Common myeloid progenitor, CD34-positive (primary cell): ENCODE measurements around the gene HOXA4.

Source experiments
- CTCF ChIA-PET: fragments of 350-600 bp; sonication (Branson Sonifier 250); formaldehyde crosslinking; loops from one replicate; lab custom pipeline; 2021; ENCODE audit warnings: antibody characterized with exemption; lab: Charles Lee
- POLR2A ChIA-PET: fragments of 350-600 bp; sonication (Branson Sonifier 250); formaldehyde crosslinking; loops from one replicate; lab custom pipeline; 2021; ENCODE audit warnings: antibody characterized with exemption; lab: Charles Lee
- DNase-seq, 3 donors: peaks; one replicate each; pipeline versions ENCODE4 v3.0.0 to v3.0.0-alpha.2; 2013
- H3K27ac ChIP-seq, 2 experiments: 1 replicate in 1 of 2; 2 replicates in 1 of 2; pipeline ENCODE4 v1.7.0; 2013; ENCODE audit warnings: inconsistent platforms in 2 of 2, low read length in 2 of 2, mild to moderate bottlenecking in 2 of 2, low read depth in 1 of 2, moderate library complexity in 1 of 2; ENCODE audit not compliant: severe bottlenecking in 2 of 2, insufficient read depth in 1 of 2, poor library complexity in 1 of 2
- H3K27me3 ChIP-seq, 5 experiments: replicated peaks in 2 of 5; 1 replicate in 3 of 5; 2 replicates in 2 of 5; pipeline versions ENCODE4 v1.6.1 to v1.7.0; 2013; ENCODE audit warnings: low read length in 4 of 5, mild to moderate bottlenecking in 2 of 5, moderate library complexity in 2 of 5, inconsistent platforms in 1 of 5; ENCODE audit not compliant: insufficient read depth in 5 of 5, control insufficient read depth in 4 of 5
- H3K36me3 ChIP-seq, 4 experiments: 1 replicate in 2 of 4; 2 replicates in 2 of 4; pipeline versions ENCODE4 v1.6.1 to v1.7.0; 2013; ENCODE audit warnings: low read length in 3 of 4, control low read depth in 1 of 4, mild to moderate bottlenecking in 1 of 4; ENCODE audit not compliant: control insufficient read depth in 4 of 4, insufficient read depth in 4 of 4
- H3K4me1 ChIP-seq, 4 experiments: 1 replicate in 3 of 4; 2 replicates in 1 of 4; pipeline versions ENCODE4 v1.6.1 to v1.7.1; 2013; ENCODE audit warnings: low read length in 3 of 4, mild to moderate bottlenecking in 3 of 4, control low read depth in 1 of 4, inconsistent platforms in 1 of 4, moderate library complexity in 1 of 4; ENCODE audit not compliant: control insufficient read depth in 4 of 4, insufficient read depth in 4 of 4; ENCODE audit errors: control extremely low read depth in 1 of 4
- H3K4me3 ChIP-seq, 7 experiments: 1 replicate in 4 of 7; 2 replicates in 3 of 7; pipeline versions ENCODE4 v1.5.1 to v1.7.0; 2013; ENCODE audit warnings: mild to moderate bottlenecking in 7 of 7, low read length in 6 of 7, moderate library complexity in 6 of 7, inconsistent platforms in 2 of 7, low read depth in 2 of 7, control low read depth in 1 of 7; ENCODE audit not compliant: insufficient read depth in 4 of 7, control insufficient read depth in 1 of 7; ENCODE audit errors: extremely low read depth in 1 of 7
- H3K9me3 ChIP-seq, 5 experiments: 1 replicate in 4 of 5; 2 replicates in 1 of 5; pipeline versions ENCODE4 v1.6.1 to v1.7.1; 2013; ENCODE audit warnings: low read length in 4 of 5, mild to moderate bottlenecking in 2 of 5, inconsistent platforms in 1 of 5, low read depth in 1 of 5, moderate library complexity in 1 of 5; ENCODE audit not compliant: control insufficient read depth in 4 of 5, insufficient read depth in 2 of 5; ENCODE audit errors: control extremely low read depth in 1 of 5
- WGBS: methylation state at CpG from one replicate; pipeline ENCODE4 v1.1.5; 2013; ENCODE audit not compliant: insufficient coverage; 5-methylcytosine and 5-hydroxymethylcytosine counted together

The HOXA4 gene

GRCh38 chr7:27170426-27171324, 40.1 kb upstream of the HOXA4 start:
- ChIA-PET POLR2A (interaction anchor here (0.7 to 2.4 kb wide), 5 partner anchors 10 to 20 kb away, joined by 3 to 6 read pairs (median 3); partner anchors contain the start of gene HOXA3), CTCF (interaction anchor here (0.8 to 11.1 kb wide), 10 partner anchors 8 to 801 kb away, joined by 3 to 84 read pairs (median 4); partner anchors contain the start of gene HOXA7)
- H3K36me3 ChIP-seq: peaks cover 0 to 34% (median 4%) of the 10 kb centered on the region in 4 experiments
- peak in 1 of 3 donors; percentile 15 for DNase-seq
- H3K4me3 ChIP-seq: peak overlapping the region in 6 of 7 experiments; percentile 78 to 100 (median 90)
- H3K4me1 ChIP-seq: peaks cover 9 to 71% (median 49%) of the 10 kb centered on the region in 4 experiments
- H3K9me3 ChIP-seq: no peaks in the 10 kb centered on the region
- peak overlapping the region; percentile 92 to 96 for H3K27ac ChIP-seq
- WGBS: 0% methylated on average over 1 of the region's 11 CpGs
- H3K27me3 ChIP-seq: peaks cover 0 to under 1% (median 0%) of the 10 kb centered on the region in 5 experiments

GRCh38 chr7:27169658-27170425, 39.3 kb upstream of the HOXA4 start:
- POLR2A ChIA-PET: interaction anchor here (0.7 to 2.4 kb wide), 5 partner anchors 9 to 969 kb away, joined by 3 to 6 read pairs (median 4); partner anchors contain the start of genes CBX3 and HNRNPA2B1
- peaks cover 0 to 37% (median 4%) of the 10 kb centered on the region in 4 experiments for H3K36me3 ChIP-seq
- DNase-seq: peak in 2 of 3 donors; percentile 63 to 73
- H3K27ac ChIP-seq: peak overlapping the region; percentile 92 to 96
- peaks cover 9 to 69% (median 51%) of the 10 kb centered on the region in 4 experiments for H3K4me1 ChIP-seq
- CTCF ChIA-PET: interaction anchor here (0.8 to 11.1 kb wide), 11 partner anchors 7 to 800 kb away, joined by 3 to 84 read pairs (median 4); partner anchors contain the start of gene HOXA7
- peak overlapping the region; percentile 28 to 100 (median 87) for H3K4me3 ChIP-seq
- no peaks in the 10 kb centered on the region for H3K9me3 ChIP-seq
- no peaks in the 10 kb centered on the region for H3K27me3 ChIP-seq
- 0% methylated on average over 30 of the region's 46 CpGs for WGBS

GRCh38 chr7:27168265-27168947, 37.8 kb upstream of the HOXA4 start:
- Histone ChIP-seq H3K27me3 (no peaks in the 10 kb centered on the region), H3K4me1 (peaks cover 9 to 73% (median 48%) of the 10 kb centered on the region in 4 experiments), H3K9me3 (no peaks in the 10 kb centered on the region), H3K36me3 (peaks cover 0 to 51% (median 11%) of the 10 kb centered on the region in 4 experiments), H3K27ac (peak overlapping the region; percentile 92 to 96), H3K4me3 (peak overlapping the region; percentile 28 to 100 (median 87))
- 0% methylated on average over 16 of the region's 25 CpGs for WGBS
- CTCF ChIA-PET: interaction anchor here (0.6 to 2.2 kb wide), 18 partner anchors 8 to 1043 kb away, joined by 3 to 15 read pairs (median 4); partner anchors contain the start of genes HOXA11, HOXA3 and HOXA7
- DNase-seq: peak; percentile 89 to 96 (median 93)
- POLR2A ChIA-PET: interaction anchor here (0.5 to 1.7 kb wide), 9 partner anchors 9 to 796 kb away, joined by 3 to 9 read pairs (median 3); partner anchors contain the start of gene HOXA3

- H3K27ac ChIP-seq: peak overlapping the region; percentile 92 to 96
- peaks cover 0 to 56% (median 13%) of the 10 kb centered on the region in 4 experiments for H3K36me3 ChIP-seq
- DNase-seq: no peak
- no peaks in the 10 kb centered on the region for H3K9me3 ChIP-seq
- H3K27me3 ChIP-seq: no peaks in the 10 kb centered on the region
- H3K4me3 ChIP-seq: peak overlapping the region in 6 of 7 experiments; percentile 75 to 100 (median 90)
- CTCF ChIA-PET: interaction anchor here (0.6 to 2.2 kb wide), 13 partner anchors 9 to 799 kb away, joined by 3 to 15 read pairs (median 5); partner anchors contain the start of genes HOXA11 and HOXA7
- H3K4me1 ChIP-seq: peaks cover 12 to 72% (median 46%) of the 10 kb centered on the region in 4 experiments
- 0% methylated on average over 4 of the region's 4 CpGs for whole genome bisulfite sequencing
- POLR2A ChIA-PET: interaction anchor here (0.8 to 1.7 kb wide), 4 partner anchors 15 to 796 kb away, joined by 3 to 9 read pairs (median 3); partner anchors contain the start of gene HOXA3
Measured at GRCh38 chr7:27167916-27168264, 37.3 kb upstream of the HOXA4 start.

- Histone ChIP-seq H3K36me3 (peaks cover 0 to 61% (median 15%) of the 10 kb centered on the region in 4 experiments), H3K4me3 (peak overlapping the region; percentile 34 to 100 (median 87)), H3K27ac (peak overlapping the region; percentile 92 to 96), H3K9me3 (no peaks in the 10 kb centered on the region), H3K27me3 (no peaks in the 10 kb centered on the region), H3K4me1 (peaks cover 19 to 72% (median 45%) of the 10 kb centered on the region in 4 experiments)
- WGBS: 5% methylated on average over 41 of the region's 50 CpGs
- POLR2A ChIA-PET: interaction anchor here (0.8 to 2.1 kb wide), 4 partner anchors 10 to 16 kb away, joined by 3 to 9 read pairs (median 6); partner anchors contain the start of genes HOXA3 and HOXA7
- CTCF ChIA-PET: interaction anchor here (0.7 to 2.2 kb wide), 11 partner anchors 10 to 795 kb away, joined by 3 to 12 read pairs (median 6); partner anchors contain the start of genes HOXA11, HOXA3 and HOXA7
- peak in 1 of 3 donors; percentile 58 for DNase-seq
Measured at GRCh38 chr7:27166531-27167505, 36.3 kb upstream of the HOXA4 start.
